Trophoblast cell (in vitro differentiated cells and primary cell): ENCODE data around the gene DTNB.
"Not testable (repeated sequence)": the region's sequence is repeated elsewhere in the genome, so short reads cannot be mapped to it uniquely, and the experiment has no call there.

ENCODE experiments used
- DNase-seq, 2 donors: peaks; one replicate each; pipeline ENCODE4 v3.0.0-alpha.2; 2016
- H2AFZ ChIP-seq: 2 replicates; pipeline ENCODE4 v1.6.1; 2013; ENCODE audit warnings: low read length, moderate library complexity, mild to moderate bottlenecking; ENCODE audit not compliant: insufficient read depth, poor library complexity
- H2AK5ac ChIP-seq: 2 replicates; pipeline ENCODE4 v1.6.1; 2013; ENCODE audit warnings: mild to moderate bottlenecking, low read length
- H2BK120ac ChIP-seq: 2 replicates; pipeline ENCODE4 v1.6.1; 2013; ENCODE audit warnings: low read length, mild to moderate bottlenecking, moderate library complexity; ENCODE audit not compliant: insufficient read depth, poor library complexity
- H2BK12ac ChIP-seq: 2 replicates; pipeline ENCODE4 v1.6.1; 2013; ENCODE audit warnings: mild to moderate bottlenecking, low read length, moderate library complexity
- H2BK5ac ChIP-seq: 2 replicates; pipeline ENCODE4 v1.6.1; 2013; ENCODE audit warnings: low read length, low read depth, moderate library complexity, mild to moderate bottlenecking; ENCODE audit not compliant: poor library complexity
- H3K14ac ChIP-seq: 2 replicates; pipeline ENCODE4 v1.6.1; 2013; ENCODE audit warnings: mild to moderate bottlenecking, low read length
- H3K18ac ChIP-seq: 2 replicates; pipeline ENCODE4 v1.6.1; 2013; ENCODE audit warnings: mild to moderate bottlenecking, low read length
- H3K23ac ChIP-seq: 2 replicates; pipeline ENCODE4 v1.6.1; 2013; ENCODE audit warnings: low read length
- H3K27ac ChIP-seq: 2 replicates; pipeline ENCODE4 v1.5.1; 2013; ENCODE audit warnings: low read depth, mild to moderate bottlenecking, inconsistent platforms, low read length, moderate library complexity
- H3K27me3 ChIP-seq: 2 replicates; pipeline ENCODE4 v1.6.1; 2013; ENCODE audit warnings: inconsistent platforms, mild to moderate bottlenecking, low read length, moderate library complexity; ENCODE audit not compliant: insufficient read depth
- H3K36me3 ChIP-seq, 2 experiments: 1 replicate in 1 of 2; 2 replicates in 1 of 2; pipeline ENCODE4 v1.6.1; 2013; ENCODE audit warnings: low read length in 2 of 2, mild to moderate bottlenecking in 2 of 2, moderate library complexity in 1 of 2; ENCODE audit not compliant: insufficient read depth in 2 of 2, control insufficient read depth in 1 of 2
- H3K4ac ChIP-seq: 2 replicates; pipeline ENCODE4 v1.6.1; 2013; ENCODE audit warnings: low read depth, mild to moderate bottlenecking, low read length, moderate library complexity
- H3K4me1 ChIP-seq, 2 experiments: 1 replicate in 1 of 2; 2 replicates in 1 of 2; pipeline ENCODE4 v1.6.1; 2013; ENCODE audit warnings: low read length in 2 of 2, mild to moderate bottlenecking in 2 of 2, moderate library complexity in 1 of 2; ENCODE audit not compliant: insufficient read depth in 2 of 2, control insufficient read depth in 1 of 2
- H3K4me2 ChIP-seq: 2 replicates; pipeline ENCODE4 v1.6.1; 2013; ENCODE audit warnings: inconsistent platforms, mild to moderate bottlenecking, low read length, moderate library complexity
- H3K4me3 ChIP-seq: 2 replicates; pipeline ENCODE4 v1.5.1; 2013; ENCODE audit warnings: mild to moderate bottlenecking, low read depth, low read length, inconsistent platforms
- H3K79me1 ChIP-seq: one replicate; pipeline ENCODE4 v1.6.1; 2013; ENCODE audit warnings: low read length
- H3K79me2 ChIP-seq: 2 replicates; pipeline ENCODE4 v1.6.1; 2013; ENCODE audit warnings: low read length, mild to moderate bottlenecking; ENCODE audit not compliant: control insufficient read depth, insufficient read depth, poor library complexity
- H3K9ac ChIP-seq: 2 replicates; pipeline ENCODE4 v1.6.1; 2013; ENCODE audit warnings: mild to moderate bottlenecking, low read length
- H3K9me3 ChIP-seq: 2 replicates; pipeline ENCODE4 v1.6.1; 2013; ENCODE audit warnings: low read depth, mild to moderate bottlenecking, control low read depth, inconsistent platforms, low read length; ENCODE audit not compliant: insufficient read depth
- H4K12ac ChIP-seq: 2 replicates; pipeline ENCODE4 v1.6.1; 2013; ENCODE audit warnings: low read depth, mild to moderate bottlenecking, low read length, moderate library complexity
- H4K8ac ChIP-seq: 2 replicates; pipeline ENCODE4 v1.6.1; 2013; ENCODE audit warnings: low read depth, mild to moderate bottlenecking, low read length, moderate library complexity
- H4K91ac ChIP-seq: one replicate; pipeline ENCODE4 v1.6.1; 2013; ENCODE audit warnings: low read depth, mild to moderate bottlenecking, low read length, moderate library complexity
- WGBS: extraction: QIAGEN DNeasy Blood & Tissue Kit; methylation state at CpG from one replicate; pipeline ENCODE4 v1.1.7; 2013; ENCODE audit warnings: missing lambda C conversion rate; ENCODE audit not compliant: insufficient read length, insufficient coverage; ENCODE audit errors: extremely low coverage; 5-methylcytosine and 5-hydroxymethylcytosine counted together

The DTNB gene

DNA sequence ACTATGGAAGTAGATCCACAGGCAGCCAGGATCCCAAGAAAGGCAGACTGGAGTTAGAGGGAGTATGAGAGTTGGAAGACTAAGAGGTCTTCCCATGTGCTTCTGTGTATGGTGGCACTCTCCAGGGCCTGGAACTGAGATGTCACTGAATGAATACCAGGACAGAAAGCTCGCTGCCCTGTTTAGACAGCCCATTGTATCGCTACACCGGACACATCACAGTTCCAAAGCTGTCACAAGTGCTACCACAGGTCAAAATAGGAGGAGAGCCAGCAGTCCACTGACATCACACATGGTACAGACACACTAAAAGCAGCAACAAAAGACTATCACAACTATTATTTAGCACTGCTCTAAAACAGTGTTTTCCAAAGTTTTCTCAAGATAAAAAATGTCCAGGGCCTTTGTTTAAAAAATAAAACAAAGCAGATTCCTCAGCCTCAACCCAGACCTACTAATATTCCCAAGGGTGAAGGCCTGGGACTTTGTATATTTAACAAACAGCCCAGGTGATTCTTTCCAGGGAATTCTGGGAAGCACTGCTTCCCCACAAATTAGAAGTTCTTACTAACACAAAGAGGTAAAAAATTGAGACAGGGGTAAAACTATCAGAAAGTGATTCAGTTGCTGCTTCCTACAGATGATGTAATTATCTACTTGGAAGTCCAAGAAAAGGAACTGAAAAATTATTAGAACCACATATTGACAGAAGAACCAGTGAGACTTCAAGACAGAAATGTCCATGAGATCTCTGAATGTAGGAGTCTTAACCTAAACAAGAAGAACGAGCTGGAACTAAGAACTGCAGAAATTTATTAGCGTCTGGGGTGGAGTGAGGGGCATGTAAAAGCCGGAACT lies 116.0 kb downstream of the DTNB start:
- no peak overlapping the region for H4K8ac ChIP-seq
- no peak overlapping the region for H3K23ac ChIP-seq
- no peaks in the 10 kb centered on the region for H3K79me2 ChIP-seq
- H2AFZ ChIP-seq: no peak overlapping the region
- DNase-seq: no peak
- H3K14ac ChIP-seq: no peak overlapping the region
- no peaks in the 10 kb centered on the region for H3K9me3 ChIP-seq
- H2BK120ac ChIP-seq: no peak overlapping the region
- H3K9ac ChIP-seq: no peak overlapping the region
- H3K27me3 ChIP-seq: no peaks in the 10 kb centered on the region
- no peak overlapping the region for H3K4me2 ChIP-seq
- H2AK5ac ChIP-seq: no peak overlapping the region
- no peak overlapping the region for H4K12ac ChIP-seq
- H3K4me3 ChIP-seq: no peak overlapping the region
- no peak overlapping the region for H2BK5ac ChIP-seq
- H3K18ac ChIP-seq: no peak overlapping the region
- WGBS: no CpG with 5 or more reads among the region's 6 CpGs
- H3K79me1 ChIP-seq: no peaks in the 10 kb centered on the region
- no peak overlapping the region for H2BK12ac ChIP-seq
- H3K4me1 ChIP-seq: no peaks in the 10 kb centered on the region
- no peak overlapping the region for H3K4ac ChIP-seq
- no peak overlapping the region for H3K27ac ChIP-seq
- no peaks in the 10 kb centered on the region for H3K36me3 ChIP-seq
- no peak overlapping the region for H4K91ac ChIP-seq

DNA sequence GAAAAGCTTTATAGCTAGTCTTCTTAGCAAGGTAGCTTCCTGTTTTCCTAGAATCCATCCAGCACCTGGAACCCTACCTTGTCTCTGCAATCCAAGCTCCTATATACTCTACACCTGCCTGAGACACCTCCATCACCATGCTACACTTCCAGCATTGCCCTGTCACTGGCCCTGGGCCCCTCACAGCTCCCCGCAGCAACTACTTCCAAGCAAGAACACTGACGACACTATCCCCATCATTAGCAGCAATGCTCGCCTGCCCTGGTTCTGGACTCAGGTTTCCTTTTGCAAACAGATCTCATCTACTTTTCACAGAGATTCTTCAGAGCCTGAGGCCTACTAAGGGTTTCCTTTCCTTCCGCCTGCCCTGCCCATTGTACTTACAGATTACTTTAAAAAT lies 121.1 kb downstream of the DTNB start:
- H2AK5ac ChIP-seq: no peak overlapping the region
- WGBS: no CpG with 5 or more reads among the region's 4 CpGs

DNA sequence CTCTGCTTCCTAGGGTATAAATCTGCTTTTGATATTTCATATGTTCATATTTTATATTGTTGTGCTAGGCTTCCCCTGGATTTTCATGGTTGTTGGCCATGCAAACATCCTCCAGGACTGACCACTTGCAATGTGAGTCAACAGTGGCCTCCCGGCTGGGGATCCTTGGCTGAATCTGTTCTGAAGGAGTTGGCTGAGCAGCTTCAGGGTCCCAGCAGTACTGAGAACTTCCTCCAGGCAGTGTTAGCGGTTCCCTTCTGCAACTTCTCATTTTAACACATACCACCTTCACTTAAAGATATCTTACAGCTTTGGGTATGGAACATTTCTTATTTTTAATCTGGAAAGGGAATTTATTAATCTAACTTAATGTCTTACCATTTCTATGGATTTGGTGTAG lies 122.1 kb downstream of the DTNB start:
- no peak overlapping the region for H3K4ac ChIP-seq
- no peaks in the 10 kb centered on the region for H3K79me2 ChIP-seq
- no peak overlapping the region for H2BK12ac ChIP-seq
- no peak overlapping the region for H3K4me2 ChIP-seq
- no peak overlapping the region for H4K91ac ChIP-seq
- no peak overlapping the region for H3K9ac ChIP-seq
- H3K9me3 ChIP-seq: no peaks in the 10 kb centered on the region
- H2BK120ac ChIP-seq: no peak overlapping the region
- H3K23ac ChIP-seq: no peak overlapping the region
- DNase-seq: no peak
- no CpG with 5 or more reads among the region's 2 CpGs for WGBS
- H3K79me1 ChIP-seq: no peaks in the 10 kb centered on the region
- H2BK5ac ChIP-seq: no peak overlapping the region
- H3K18ac ChIP-seq: no peak overlapping the region
- H4K12ac ChIP-seq: no peak overlapping the region
- no peak overlapping the region for H3K27ac ChIP-seq
- H3K4me3 ChIP-seq: no peak overlapping the region
- no peaks in the 10 kb centered on the region for H3K36me3 ChIP-seq
- no peak overlapping the region for H2AFZ ChIP-seq
- no peak overlapping the region for H3K14ac ChIP-seq
- H3K27me3 ChIP-seq: no peaks in the 10 kb centered on the region
- no peak overlapping the region for H2AK5ac ChIP-seq
- peaks cover 3% of the 10 kb centered on the region in 2 experiments for H3K4me1 ChIP-seq
- H4K8ac ChIP-seq: no peak overlapping the region

More for the DNA sequence above, 121.1 kb downstream of the DTNB start:
- Histone ChIP-seq H3K79me1 (no peaks in the 10 kb centered on the region), H2BK12ac (no peak overlapping the region), H3K4ac (no peak overlapping the region), H3K4me3 (no peak overlapping the region), H3K36me3 (no peaks in the 10 kb centered on the region), H3K23ac (no peak overlapping the region), H3K9me3 (no peaks in the 10 kb centered on the region), H3K18ac (no peak overlapping the region), H3K4me1 (peaks cover 3% of the 10 kb centered on the region in 2 experiments), H2BK5ac (no peak overlapping the region), H3K4me2 (no peak overlapping the region), H3K27me3 (no peaks in the 10 kb centered on the region), H3K9ac (no peak overlapping the region), H4K8ac (no peak overlapping the region), H2BK120ac (no peak overlapping the region), H2AFZ (no peak overlapping the region), H3K27ac (no peak overlapping the region), H3K79me2 (no peaks in the 10 kb centered on the region), H4K91ac (no peak overlapping the region), H3K14ac (no peak overlapping the region), H4K12ac (no peak overlapping the region)
- no peak for DNase-seq

DNA sequence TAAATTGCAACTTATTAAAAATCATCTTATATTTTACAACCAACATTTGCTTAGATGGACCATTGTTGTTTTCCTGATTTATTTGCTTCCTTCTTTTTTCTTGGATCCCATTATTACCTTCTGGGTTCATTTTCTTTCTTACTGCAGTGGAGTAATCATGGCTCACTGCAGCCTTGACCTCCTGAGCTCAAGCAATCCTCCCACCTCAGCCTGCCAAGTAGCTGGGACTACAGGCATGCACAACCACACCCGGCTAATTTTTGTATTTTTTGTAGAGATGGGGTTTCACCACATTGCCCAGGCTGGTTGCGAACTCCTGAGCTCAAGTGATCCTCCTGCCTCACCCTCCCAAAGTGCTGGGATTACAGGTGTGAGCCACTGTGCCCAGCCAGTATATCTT lies 123.8 kb downstream of the DTNB start:
- H3K9ac ChIP-seq, H3K9me3 ChIP-seq, H3K4ac ChIP-seq, H2BK120ac ChIP-seq, H3K27me3 ChIP-seq, H3K27ac ChIP-seq, H3K23ac ChIP-seq, H4K12ac ChIP-seq, DNase-seq, H3K4me1 ChIP-seq, H3K79me1 ChIP-seq, H3K18ac ChIP-seq, H3K4me3 ChIP-seq, H2BK12ac ChIP-seq, H4K8ac ChIP-seq, H2AK5ac ChIP-seq, H3K36me3 ChIP-seq, H2AFZ ChIP-seq, H2BK5ac ChIP-seq, H4K91ac ChIP-seq, H3K14ac ChIP-seq, H3K4me2 ChIP-seq, H3K79me2 ChIP-seq: not testable (repeated sequence)
- no CpG with 5 or more reads among the region's 2 CpGs for WGBS
